ENCODE measurements around the gene MMP28.

DNA sequence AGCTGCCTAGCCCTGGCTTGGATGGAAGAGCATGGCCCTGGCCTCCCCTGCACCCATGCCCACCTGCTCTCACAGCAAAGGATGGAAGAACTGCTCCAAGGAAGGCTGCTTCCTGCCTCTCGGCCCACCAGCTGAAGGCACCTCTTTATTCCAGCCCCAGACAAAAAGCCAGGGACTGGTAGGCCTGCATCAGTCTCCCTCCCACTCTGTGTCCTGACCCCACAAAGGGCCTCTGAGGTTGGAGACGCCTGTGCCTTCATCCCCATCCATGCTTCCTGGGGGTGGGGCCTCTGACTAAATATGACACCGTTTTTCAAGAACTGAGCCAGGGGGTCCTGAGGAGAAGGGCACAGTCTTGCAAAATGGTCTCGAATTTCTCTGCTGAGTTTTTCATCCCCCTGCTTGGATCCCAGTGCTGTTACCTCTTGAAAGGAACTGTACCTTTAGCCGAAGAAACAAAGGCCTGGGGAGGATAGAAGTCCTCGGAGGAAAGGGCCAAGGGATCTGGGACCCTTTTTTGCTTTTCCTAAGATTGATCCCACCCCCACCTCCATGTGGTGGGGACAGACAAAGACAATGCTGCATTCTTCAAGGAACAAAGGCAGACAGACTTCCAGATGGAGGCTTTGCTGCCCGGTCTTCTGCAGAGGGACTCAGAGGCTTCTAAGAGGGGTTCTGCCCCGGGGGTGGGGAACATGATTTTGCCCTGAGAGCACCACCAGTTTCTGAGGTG, 29.5 kb downstream of the MMP28 start:
- TF ChIP-seq, protein P1, sequence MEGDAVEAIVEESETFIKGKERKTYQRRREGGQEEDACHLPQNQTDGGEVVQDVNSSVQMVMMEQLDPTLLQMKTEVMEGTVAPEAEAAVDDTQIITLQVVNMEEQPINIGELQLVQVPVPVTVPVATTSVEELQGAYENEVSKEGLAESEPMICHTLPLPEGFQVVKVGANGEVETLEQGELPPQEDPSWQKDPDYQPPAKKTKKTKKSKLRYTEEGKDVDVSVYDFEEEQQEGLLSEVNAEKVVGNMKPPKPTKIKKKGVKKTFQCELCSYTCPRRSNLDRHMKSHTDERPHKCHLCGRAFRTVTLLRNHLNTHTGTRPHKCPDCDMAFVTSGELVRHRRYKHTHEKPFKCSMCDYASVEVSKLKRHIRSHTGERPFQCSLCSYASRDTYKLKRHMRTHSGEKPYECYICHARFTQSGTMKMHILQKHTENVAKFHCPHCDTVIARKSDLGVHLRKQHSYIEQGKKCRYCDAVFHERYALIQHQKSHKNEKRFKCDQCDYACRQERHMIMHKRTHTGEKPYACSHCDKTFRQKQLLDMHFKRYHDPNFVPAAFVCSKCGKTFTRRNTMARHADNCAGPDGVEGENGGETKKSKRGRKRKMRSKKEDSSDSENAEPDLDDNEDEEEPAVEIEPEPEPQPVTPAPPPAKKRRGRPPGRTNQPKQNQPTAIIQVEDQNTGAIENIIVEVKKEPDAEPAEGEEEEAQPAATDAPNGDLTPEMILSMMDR (conservative IDR thresholded peaks at IDR 0.05; ENCODE audit: low read length) = no peak
- no peak for TF ChIP-seq EZH2phosphoT487 (IDR thresholded peaks at IDR 0.05; ENCODE audit: borderline replicate concordance, low read depth, low read length)
